GM21515 (cell line): ENCODE data around the gene GRAMD2A.

Experiments
- ATAC-seq: cut with Tn5 transposase; IDR thresholded peaks from one replicate; pipeline ENCODE4 v1.9.1; 2021; ENCODE audit not compliant: unreplicated experiment

Gene GRAMD2A

DNA sequence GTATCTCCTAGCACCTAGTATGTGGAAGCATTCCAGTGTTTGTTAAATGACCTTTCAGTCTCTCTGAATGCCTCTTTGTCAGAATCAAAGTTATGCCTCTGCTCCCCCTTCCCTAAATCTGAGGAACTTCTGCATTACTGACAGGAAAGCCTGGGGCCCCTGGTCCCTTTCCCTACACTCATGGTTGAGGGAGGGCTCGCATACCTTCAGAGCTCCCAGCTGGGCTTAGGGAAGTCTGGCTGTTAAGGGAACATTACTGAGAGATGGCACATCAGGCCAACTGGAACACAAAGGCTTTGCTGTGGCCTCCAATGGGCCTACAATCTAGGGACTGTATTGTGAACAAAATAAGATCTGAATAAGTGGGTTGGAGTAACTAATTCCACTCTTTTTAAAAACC is 23.1 kb upstream of the GRAMD2A start:
- ATAC-seq = no peak

DNA sequence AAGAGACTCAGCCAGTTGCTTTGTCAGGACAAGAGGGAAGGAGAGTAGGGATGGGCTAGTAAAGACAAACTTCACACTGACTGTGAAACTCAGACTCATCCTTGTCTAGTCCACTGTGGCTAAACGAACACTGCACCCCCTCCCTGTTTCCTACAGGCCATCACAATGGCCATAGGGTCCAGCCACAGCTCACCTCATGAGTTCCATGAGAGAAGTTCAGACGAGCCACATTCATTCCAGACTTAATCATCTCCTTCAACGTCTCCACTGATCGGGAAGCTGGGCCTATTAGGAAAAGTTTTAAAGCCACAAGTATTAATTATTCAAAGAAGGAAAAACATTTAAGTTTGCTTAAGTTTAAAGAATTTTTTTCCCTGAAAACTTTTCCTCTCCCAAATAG is 19.6 kb upstream of the GRAMD2A start:
- no peak for ATAC-seq

DNA sequence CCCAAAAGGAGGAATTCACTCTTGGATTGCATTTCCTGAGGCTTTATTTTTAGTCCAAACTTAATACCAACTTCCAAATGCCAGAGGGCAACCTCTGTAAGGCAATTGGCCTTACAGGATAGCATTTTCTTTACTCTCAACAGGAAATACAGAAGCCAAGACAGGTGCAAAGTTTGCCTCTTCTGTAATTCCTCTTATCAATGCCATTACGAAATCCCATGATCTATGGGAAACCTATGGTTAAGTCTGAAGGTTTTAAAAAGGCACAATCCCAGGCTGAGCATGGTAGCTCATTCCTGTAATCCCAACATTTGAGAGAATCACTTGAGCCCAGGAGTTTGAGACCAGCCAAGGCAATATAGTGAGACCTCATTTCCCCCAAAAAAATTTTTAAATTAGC is 18.5 kb upstream of the GRAMD2A start:
- no peak for ATAC-seq

GRCh38 chr15:72207558-72208085 is 10.0 kb upstream of the GRAMD2A start:
- ATAC-seq = no peak

DNA sequence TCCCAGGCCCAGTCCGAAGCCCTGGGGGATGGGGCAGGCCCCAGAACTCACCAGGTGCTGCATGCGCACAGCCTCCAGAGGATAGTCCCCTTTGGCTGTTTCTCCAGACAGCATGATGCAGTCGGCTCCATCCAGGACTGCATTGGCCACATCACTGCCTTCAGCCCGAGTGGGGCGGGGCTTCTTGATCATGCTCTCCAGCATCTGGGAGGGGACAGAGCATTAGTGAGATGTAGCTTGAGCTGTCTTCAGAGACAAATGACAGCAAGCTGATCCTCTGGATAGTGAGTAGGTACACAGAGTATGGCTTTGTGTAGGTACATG is 9.1 kb upstream of the GRAMD2A start:
- no peak for ATAC-seq

- no peak for ATAC-seq
Measured at GRCh38 chr15:72205896-72206676, 8.5 kb upstream of the GRAMD2A start.

- no peak for ATAC-seq
Measured at GRCh38 chr15:72205273-72205672, 7.7 kb upstream of the GRAMD2A start.

GRCh38 chr15:72203507-72203837 is 5.9 kb upstream of the GRAMD2A start:
- ATAC-seq = no peak

GRCh38 chr15:72202801-72203506 is 5.4 kb upstream of the GRAMD2A start:
- no peak for ATAC-seq

DNA sequence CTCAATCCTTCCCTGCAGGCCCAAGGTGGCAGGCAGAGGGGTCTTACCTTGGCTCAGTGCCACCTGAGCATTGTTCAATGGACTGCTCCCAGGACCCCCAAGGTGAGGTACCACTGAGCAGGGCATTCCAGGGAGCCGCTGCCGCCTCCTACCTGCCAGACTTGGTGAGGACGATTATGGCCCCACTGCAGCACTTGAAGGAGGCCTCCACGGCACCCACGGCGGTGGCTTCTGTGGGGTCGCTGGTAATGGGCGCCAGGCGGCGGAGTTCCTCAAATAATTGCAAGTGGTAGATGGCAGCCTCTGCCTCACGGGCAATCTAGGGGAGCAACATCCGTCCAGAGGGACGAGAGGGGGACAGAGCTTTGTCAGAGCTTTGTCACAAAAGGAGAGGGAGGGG is 4.7 kb upstream of the GRAMD2A start:
- no peak for ATAC-seq

DNA sequence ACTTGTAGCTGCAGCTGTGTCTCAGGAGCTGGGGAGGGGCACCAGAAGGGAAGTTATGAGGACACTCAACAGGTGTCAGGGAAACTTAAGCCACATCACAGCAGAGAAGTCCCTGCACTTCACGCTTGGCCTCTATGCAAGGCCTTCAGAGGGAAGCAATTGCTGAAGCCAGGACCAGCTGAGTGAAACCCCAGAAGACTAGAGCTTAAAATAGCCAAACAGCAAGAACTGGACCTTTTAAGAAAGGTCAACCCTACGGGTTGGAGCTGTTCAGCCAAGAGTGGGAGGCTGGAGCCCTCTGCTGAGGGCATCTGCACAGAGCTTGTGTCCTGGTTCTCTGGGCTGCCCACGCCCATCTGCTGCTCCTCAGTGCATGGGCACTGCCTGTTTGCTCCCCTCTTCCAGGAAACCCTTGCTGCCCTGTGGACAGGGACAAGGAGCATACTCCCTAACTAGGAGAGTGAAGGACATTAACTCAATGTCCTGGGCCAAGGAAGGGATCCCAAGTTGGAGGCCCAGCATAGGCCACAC is 3.9 kb upstream of the GRAMD2A start:
- ATAC-seq = no peak

GRCh38 chr15:72200395-72201237 is 3.0 kb upstream of the GRAMD2A start:
- ATAC-seq = no peak

GRCh38 chr15:72199721-72200212 is 2.2 kb upstream of the GRAMD2A start:
- no peak for ATAC-seq

- no peak for ATAC-seq
Measured at GRCh38 chr15:72199205-72199515, 1.6 kb upstream of the GRAMD2A start.

DNA sequence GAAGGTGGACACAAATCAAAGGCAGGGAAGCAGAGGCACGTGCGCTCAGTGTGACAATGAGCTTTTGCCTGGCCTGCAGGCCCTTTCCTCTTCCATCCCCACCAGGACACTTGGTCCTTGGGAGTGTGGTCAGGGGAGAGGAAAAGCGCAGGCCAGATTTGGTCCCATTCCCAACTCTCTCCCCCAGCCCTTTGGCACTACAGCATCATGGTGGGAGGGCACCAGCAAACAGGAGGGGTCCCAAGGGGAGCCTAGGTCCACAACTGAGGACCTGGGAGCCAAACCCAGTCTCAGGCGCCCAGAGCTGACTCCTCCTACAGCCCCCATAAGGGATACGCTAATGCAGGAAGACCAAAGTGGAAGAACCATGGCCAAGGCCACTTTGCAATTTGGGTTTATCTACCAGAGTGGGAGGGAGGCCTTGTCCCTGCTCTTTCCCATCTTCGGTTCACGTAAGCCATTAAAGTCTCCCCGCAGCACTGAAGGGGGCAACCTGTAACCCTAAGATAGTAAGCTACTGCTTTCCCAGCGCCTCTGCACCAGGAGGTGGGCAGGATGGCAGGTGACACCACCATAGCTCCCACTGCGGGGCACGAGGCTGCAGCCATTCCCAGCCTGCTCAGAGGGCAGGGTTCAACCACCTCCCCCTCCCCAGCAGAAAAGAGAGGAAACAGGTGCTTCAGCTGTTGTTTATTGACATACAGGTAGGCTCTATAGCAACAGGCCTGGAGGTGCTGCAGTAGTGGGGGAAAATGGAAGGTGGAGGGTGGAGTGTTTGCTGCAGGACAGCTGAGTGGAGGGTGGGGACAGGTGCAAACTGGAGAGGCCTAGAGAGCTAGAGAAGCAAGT is 993 bp upstream of the GRAMD2A start:
- no peak for ATAC-seq

GRCh38 chr15:72197041-72197459 is 537 bp downstream of the GRAMD2A start:
- no peak for ATAC-seq

DNA sequence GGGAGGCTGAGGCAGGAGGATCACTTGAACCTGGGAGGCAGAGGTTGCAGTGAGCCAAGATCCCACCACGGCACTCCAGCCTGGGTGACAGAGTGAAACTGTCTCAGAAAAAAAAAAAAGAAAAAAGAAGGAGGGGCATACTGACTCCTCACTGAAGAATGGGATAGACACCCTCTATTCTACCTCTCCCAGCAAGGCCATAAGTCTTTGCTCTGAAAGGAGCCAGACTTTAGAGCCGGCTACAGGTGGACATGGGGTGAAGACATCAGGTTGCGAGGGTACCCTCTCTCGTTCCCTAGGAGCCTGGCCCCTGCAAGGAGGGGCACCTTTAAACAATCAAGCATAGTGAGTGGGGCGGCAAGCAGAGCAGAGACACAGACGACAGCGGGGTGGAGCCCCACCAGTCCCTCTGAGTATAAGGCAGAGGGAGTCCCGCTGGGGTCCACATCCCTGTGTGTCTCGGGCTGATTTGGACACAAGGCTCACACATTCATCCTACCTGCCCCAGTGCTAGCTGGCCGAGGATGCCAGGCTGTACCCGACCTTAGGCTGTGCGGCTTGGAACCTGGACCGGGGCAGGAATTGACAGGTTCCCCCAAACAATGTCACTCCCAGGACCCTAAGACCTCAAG is 1.1 kb downstream of the GRAMD2A start:
- no peak for ATAC-seq

DNA sequence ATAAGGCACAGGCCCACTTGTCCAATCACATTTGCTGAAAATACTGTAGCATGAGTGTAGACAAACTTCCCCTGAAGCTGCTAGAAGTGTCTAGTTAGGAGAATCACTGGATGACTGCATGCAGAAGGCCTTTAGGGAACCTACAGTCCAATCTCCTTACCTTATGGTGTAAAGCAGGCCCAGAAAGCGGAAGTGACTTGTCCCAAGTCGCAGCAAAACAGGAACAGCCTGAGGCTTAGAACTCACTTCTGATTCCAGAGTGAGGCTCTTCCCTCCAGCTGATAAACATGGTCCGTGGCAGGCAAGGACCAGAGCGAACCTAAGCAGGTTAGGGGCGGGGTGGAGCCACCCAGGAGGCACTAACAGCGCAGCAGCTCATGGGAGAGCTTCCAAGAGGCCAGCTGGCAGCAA is 2.5 kb downstream of the GRAMD2A start:
- ATAC-seq = no peak

DNA sequence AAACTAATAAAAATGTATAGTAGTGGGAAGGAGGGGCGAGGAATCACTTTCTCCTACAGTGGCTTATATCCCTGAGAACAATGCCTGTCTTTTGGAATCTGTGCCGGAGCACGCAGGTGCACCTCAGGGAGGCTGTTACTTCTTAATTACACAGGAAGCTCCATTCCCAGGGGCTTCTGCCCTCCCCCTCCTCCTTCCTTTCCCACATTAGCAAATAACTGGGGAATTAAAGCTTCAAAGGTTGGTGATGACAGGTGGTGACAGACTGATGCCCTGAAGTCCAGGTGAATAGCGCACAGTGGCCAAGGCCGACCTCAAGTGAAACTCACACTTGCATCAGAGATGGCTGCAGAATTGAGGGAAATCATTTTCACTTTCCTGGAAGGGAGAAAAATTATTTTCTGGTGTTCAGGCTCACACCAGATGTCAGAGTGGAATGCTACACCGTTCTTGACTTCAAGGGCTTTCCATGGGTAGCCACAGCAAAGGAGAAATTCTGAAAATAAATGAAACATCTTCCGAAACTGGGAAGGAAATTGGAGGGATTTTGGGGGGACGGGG is 3.7 kb downstream of the GRAMD2A start:
- no peak for ATAC-seq

GRCh38 chr15:72192416-72192815 is 5.2 kb downstream of the GRAMD2A start:
- no peak for ATAC-seq
